ENCODE data around the gene PHKG1. TPM values are rescaled to one million over a fixed set of nuclear protein-coding genes. Genes with fewer than 3 reads are reported as not detected.

PHKG1 gene
- total and polyA plus RNA-seq, 10 of the 15 experiments (the other 5 are each of a cell fraction or from before 2014, with no cell fraction given), result 0.08 to 1.6 (median 0.44) TPM

GRCh38 chr7:56124981-56125380 is 32.2 kb upstream of the PHKG1 start:
- no peak overlapping the region for H3K4me2 ChIP-seq (ENCODE audit: control insufficient read depth, insufficient read depth)
- H3K9ac ChIP-seq (ENCODE audit: control insufficient read depth, insufficient read depth, low read length), result no peak overlapping the region
- RAD21 ChIA-PET (ENCODE audit: unreplicated experiment), result no interaction called here
- 23% methylated on average over 6 of the region's 6 CpGs for WGBS (ENCODE audit: insufficient coverage, insufficient replicate concordance, low lambda C conversion rate, missing lambda C conversion rate)
- no peaks in the 10 kb centered on the region for H3K9me3 ChIP-seq (replicated peaks; ENCODE audit: control insufficient read depth, insufficient read depth, low read length)
- intact Hi-C loops (cut with micrococcal nuclease; ENCODE audit: unreplicated experiment), result loop anchor here (10.0 kb wide), 1 partner anchor 60 kb away; no protein-coding TSS in a partner anchor
- SMC1A ChIA-PET (ENCODE audit: uncharacterized antibody, unreplicated experiment), result no interaction called here
- H3K36me3 ChIP-seq (ENCODE audit: control insufficient read depth in 2 of 2, insufficient read depth in 2 of 2, low read length in 1 of 2), result no peaks in the 10 kb centered on the region
- CTCF ChIA-PET, result no interaction called here
- FAIRE-seq (no peak), DNase-seq (ENCODE audit: low read depth, low spot score) (no peak), ATAC-seq (no peak)
- in situ Hi-C loops (cut with MboI), result no loop called here
- POLR2A ChIA-PET, result no interaction called here
- no peaks in the 10 kb centered on the region for H3K4me1 ChIP-seq (ENCODE audit: control insufficient read depth, insufficient read depth, low read length)
- H4K20me1 ChIP-seq (ENCODE audit: control insufficient read depth, insufficient read depth), result no peaks in the 10 kb centered on the region
- TF ChIP-seq RFX5 (IDR thresholded peaks at IDR 0.05; ENCODE audit: low read depth, low read length) (no peak), HSF1 (IDR thresholded peaks at IDR 0.05; ENCODE audit: low read depth, low read length) (no peak), REST (IDR thresholded peaks at IDR 0.05; ENCODE audit: low read depth, low read length) (no peak), RAD51 (IDR thresholded peaks at IDR 0.05) (no peak), IKZF1 (conservative IDR thresholded peaks at IDR 0.05) (no peak), IRF3 (IDR thresholded peaks at IDR 0.05) (no peak)
- H3K4me3 ChIP-seq, result no peak overlapping the region
- no peak overlapping the region for H2AFZ ChIP-seq (ENCODE audit: control insufficient read depth, low read depth, low read length)
- BruUV-seq (replicated peaks), result no TSS peak
- no peaks in the 10 kb centered on the region for H3K27me3 ChIP-seq (replicated peaks in 1 of 2; ENCODE audit: control insufficient read depth in 2 of 2, insufficient read depth in 2 of 2, low read length in 1 of 2)
- H3K27ac ChIP-seq (ENCODE audit: control insufficient read depth, insufficient read depth), result no peak overlapping the region
- H3K79me2 ChIP-seq (ENCODE audit: control insufficient read depth, insufficient read depth, low read length), result no peaks in the 10 kb centered on the region
